EL (cell line): ENCODE results near the gene KCTD1.
A peak's percentile ranks its signal among the peaks of the same experiment; 100 is the strongest.

Experiments
- DNase-seq: peaks from one replicate; pipeline ENCODE4 v3.0.0-alpha.2; 2016

The KCTD1 gene

DNA sequence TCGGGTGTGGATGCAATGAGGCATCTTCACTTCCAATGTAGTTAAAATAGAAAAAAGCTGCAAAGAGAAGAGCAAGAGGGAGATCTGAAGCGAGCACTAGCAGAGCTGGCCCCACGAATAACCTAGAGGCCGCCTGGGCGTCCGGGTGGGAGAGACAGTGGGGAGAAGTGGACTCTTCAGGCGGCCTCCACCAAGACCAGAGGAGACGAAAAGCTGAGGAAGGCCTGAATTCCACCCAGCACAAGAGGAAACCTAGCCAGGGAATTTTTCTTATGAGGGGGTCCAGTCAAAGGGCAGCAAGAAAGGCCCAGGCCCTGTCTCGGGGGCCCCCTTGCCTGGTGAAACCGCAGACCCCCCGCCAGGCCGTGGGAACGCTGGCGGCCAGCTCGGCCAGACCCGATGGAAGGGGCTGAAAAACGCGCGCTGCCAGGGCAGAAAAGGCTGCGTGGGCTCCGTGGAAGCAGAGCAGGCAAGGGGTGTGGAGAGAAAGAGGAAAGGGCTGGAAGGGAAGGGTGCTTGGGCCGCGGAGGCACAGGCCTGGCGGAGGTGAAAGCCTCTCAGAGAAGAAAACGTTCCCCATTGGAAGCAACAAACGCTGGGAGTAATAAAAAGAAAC is 69.2 kb downstream of the KCTD1 start:
- no peak for DNase-seq

DNA sequence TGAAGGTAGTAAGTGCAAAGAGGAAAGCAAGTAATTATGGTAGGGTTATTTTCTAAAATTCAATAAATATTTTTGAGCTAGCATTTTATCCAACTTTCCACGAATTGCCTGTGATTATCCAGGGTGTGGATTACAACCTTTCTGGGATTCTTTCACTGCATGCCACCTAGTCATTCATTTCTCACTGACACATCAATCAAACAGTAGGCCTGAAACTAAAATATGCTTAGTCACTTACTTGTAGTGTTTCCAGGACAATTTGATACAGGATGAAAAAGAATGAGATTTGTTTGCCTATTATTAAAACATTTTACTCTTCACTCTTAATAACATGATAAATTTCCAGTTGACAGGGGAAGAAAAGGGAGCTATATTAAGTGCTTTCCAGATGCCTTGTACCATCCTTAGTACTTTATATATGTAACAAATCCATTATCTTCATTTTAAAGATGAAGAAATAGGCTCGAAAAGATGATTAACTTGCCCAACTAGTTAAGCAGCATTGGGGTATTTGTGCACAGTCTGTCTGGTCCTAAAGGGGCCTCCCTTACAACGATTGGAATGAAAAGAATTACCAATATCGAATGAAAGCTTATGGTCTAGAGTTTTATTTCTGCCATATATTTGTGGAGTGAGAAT is 70.4 kb downstream of the KCTD1 start:
- DNase-seq = no peak

- DNase-seq = no peak
These were observed 71.7 kb downstream of the KCTD1 start for GRCh38 chr18:26476697-26477096.

- DNase-seq = no peak
These were observed 73.8 kb downstream of the KCTD1 start for GRCh38 chr18:26474542-26474941.

- no peak for DNase-seq
These were observed 74.7 kb downstream of the KCTD1 start for GRCh38 chr18:26473672-26474071.

DNA sequence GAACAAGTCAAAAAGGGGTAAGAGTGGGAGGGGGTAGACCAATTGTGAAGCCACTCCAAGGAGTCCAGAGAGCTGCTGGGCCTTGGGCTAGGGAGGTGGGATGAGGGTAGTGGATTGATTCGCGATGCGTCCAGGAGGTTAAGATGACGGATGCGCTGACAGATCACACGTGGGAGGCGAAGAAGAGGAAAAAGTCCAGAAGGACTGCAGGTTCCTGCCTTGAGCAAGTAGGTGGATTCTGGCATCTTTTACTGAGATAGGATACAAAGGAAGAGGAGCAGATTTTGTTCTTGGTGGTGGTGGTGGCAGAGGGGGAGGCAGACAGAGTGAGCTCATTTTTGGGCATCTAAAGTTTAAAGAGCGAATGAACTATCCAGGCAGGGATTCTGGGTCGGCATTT is 76.5 kb downstream of the KCTD1 start:
- DNase-seq = no peak

DNA sequence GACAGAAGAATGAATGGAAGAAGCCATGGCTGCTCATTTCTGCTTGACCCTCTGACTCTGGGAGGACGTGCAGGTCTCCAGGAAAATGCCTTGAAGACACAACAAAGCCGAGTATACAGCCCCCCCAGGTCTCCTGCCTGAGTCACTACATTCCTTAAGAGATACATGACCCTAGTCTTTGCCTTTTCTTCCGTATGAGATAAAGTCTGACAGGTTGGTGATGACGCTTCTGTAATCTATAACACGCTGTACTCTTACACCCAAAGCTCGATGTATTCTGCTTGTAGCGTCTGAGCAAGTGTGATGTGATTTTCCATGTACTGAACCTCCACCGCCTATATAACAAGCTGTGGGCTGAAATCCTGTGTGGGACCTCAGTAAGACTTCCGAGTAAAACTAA is 77.3 kb downstream of the KCTD1 start:
- peak; percentile 53 for DNase-seq

GRCh38 chr18:26470011-26470637 is 78.2 kb downstream of the KCTD1 start:
- DNase-seq = peak; percentile 24

DNA sequence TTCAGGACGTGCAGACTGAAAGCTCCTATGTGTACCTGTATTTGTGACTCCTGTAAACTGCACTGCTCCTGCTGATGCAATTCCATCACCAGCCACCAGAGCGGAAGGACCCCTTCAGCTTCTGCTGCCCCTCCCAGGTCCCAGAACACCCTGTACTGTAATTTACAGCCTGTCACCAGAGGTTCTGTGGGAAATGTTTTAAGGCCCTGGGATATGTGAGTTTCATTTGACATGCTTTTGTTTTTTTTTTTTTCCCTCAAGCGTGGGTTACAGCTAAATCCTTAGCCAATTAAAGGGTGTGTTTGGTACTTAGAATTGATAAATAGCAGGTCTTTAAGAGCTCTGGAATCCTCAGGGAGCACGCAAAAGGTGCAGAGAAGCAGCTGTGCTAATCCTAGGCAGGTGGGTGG is 79.4 kb downstream of the KCTD1 start:
- no peak for DNase-seq

DNA sequence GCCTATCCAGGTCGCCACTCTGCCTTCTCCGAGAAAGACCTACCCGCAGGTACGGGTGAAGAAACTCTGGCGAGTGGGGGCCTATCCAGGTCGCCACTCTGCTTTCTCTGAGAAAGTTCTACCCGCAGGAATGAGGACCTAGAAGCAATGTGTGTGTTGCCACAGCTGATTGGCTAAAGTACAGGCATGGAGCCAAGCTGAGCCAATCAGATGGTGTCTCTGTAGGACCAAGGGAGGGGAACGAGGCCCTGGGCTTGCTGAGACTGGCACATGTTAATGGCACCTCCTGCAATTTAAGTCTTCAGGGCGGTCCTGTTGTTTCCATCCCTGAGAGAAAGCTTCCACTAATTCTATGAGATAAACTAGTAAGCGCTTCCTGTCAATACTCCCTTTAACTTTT is 82.3 kb downstream of the KCTD1 start:
- no peak for DNase-seq

DNA sequence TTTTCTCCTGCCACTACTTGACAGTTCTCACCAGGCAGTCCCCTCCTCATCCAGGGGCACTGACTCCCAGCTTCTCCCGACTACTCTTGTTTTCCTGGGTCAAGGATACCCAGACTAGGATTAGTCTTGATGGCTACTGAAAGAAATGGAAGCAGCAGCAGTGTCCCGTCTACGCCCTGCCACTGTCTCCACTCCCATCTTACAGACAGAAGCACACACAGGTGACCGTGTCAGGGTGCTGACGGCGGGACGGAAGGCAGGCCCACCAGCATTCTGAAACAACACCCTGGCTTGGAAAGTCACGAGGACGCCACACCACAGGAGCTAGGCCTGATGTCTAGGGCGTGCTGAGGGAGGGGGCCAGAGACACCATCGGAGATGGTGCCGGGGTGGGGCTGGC is 82.9 kb downstream of the KCTD1 start:
- no peak for DNase-seq

DNA sequence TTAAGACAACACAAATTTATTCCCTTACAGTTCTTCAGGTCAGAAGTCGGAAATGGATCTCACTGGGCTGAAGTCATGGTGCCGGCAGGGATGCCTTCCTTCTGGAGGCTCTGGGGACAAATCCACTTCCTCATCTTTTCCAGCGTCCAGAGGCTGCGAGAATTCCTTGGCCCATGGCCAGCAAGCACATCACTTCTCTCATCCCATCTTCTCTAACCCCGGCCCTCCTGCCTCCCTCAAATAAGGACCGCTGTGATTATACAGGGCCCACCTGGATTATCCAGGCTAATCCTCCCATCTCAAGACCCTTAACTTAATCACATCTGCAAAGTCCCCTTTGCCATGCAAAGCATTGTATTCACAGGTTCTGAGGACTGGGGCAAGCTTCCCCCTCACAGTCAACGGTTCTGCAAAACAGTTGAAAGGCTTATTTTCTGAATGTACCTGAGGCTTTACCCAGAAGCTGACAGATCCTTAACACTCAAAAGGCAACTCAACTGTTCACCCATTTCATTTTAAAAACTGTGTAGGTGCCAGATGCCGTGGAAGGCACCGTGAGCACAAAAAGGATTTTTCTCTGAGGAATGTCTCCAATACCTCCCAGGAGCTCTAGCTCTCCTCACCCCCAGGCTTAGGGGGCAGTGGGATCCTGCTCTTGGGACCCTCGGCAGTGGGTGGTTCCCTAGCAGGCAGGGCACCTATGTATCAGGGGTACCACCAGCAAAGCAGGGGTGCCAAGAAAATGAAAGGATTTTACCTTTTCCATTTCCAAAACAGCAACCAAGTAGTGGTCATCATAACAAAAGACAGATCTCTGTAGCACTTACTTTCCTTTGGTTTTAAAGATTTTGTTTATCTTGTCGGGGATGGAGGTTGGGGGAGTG is 84.0 kb downstream of the KCTD1 start:
- DNase-seq = no peak

GRCh38 chr18:26462355-26462754 is 86.0 kb downstream of the KCTD1 start:
- no peak for DNase-seq

- DNase-seq = no peak
These were observed 86.9 kb downstream of the KCTD1 start for GRCh38 chr18:26461405-26461804.

DNA sequence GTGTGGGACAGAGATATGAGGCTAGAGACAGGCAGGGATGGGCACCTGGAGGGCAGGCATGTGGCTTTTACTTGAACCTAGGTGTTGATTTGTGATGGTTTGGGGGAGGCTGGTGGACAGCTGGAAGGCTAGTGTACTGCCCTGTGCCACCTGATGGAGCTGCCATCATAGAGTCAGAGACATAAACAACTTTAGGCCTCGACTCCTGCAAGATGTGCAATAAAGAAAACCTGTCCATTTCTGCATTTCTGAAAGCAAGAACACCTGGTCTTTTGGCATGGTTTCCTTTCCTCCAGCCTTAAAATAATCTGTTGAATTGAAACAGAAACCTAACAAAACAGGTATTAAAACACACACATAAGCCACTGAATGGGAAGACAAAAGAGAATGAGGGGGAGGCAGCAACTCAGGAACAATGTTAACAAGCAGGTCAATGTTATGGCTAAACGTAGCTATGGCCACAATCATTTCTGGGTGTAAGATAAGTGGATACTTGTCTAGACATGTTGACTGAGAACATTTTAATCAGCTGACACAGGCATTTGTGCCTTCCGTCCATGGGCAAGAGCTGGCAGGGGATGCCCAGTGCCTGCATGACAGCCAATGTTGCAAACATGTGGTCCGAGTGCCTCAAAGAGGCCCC is 87.8 kb downstream of the KCTD1 start:
- DNase-seq = no peak

GRCh38 chr18:26459884-26460283 is 88.5 kb downstream of the KCTD1 start:
- no peak for DNase-seq

DNA sequence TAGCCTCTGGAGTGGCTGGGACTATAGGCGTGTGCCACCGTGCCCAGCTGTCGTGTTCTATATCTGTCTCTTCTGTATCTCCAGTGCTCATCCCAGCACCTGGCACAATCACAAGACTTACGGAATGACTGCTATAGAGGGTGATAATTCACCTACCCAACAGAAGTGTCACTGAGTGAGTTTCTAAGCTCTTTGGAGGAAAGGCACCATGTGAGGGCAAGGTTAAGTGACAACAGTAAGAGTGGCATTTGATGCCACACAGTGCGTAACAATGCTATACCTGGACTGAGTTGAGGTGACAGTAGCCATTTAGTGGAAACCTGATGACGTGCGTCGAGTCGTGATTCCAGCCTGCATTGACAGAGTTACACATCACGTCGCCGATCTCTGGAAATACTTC is 89.0 kb downstream of the KCTD1 start:
- DNase-seq = no peak

GRCh38 chr18:26458526-26459232 is 89.7 kb downstream of the KCTD1 start:
- peak; percentile 72 for DNase-seq

DNA sequence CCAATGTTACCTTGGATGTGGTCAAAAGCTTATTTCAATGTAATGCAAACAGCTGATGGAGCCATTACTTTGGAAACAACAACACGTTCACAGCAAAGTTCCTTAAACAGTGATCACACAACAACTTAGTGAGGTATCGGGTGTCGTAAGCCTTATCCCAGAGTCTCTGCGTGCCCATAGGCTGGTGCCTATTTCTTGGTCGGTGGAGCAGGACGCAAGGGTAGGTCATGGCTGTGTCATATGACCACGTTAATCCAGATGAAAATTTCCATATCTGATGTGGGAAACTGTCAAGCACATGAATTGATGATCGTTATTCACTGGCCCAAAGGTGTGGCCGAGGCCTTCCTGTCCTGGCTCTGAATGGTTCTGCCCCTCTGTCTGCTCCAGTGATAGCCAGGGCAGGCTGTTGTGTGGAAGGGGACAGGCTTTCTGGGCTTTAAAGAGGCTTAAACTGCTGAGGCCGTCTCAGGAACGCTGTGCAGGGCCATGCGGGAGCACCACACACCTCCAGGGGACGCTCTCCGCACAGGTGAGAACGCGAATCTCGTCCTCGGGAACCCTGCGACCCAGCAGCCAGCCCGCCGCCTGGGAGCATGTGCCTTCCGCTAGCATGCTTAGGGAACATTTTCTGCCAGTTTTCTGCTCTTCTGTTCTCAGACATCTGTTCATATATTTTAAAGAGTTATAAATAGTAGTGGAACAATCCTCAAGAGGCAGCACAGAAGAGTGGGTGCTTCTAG is 90.6 kb downstream of the KCTD1 start:
- DNase-seq = no peak

GRCh38 chr18:26457195-26457594 is 91.2 kb downstream of the KCTD1 start:
- DNase-seq = no peak

DNA sequence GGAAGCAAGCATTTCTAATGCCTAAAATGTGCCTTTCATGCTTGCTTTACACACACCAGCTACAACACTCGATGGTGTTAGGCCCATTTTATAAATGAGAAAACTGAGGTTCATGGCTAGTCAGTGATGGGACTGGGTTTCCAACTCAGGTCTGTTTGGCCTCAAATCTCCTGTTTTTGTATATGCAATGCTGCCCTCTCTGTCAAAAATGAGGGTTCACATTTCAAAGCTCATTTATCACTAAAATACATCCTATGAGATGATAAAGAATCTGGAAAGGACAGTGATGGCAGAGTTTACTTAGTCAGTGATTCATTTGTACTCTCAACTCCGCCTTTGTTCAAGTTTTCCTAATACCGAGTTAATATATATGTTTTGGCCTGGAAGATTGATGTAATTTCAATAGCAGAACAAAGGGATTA is 92.3 kb downstream of the KCTD1 start:
- no peak for DNase-seq

- DNase-seq = no peak
These were observed 92.7 kb downstream of the KCTD1 start for GRCh38 chr18:26455639-26456038.
